Measurements from ENCODE around the gene DNAJC6. TPM values are rescaled to one million over a fixed set of nuclear protein-coding genes. Genes with fewer than 3 reads are reported as not detected.

Gene DNAJC6
- total RNA-seq, 1 experiment from 2014 or later: 3.1 TPM

- CTCF ChIA-PET: interaction anchor here (0.6 kb wide), 1 partner anchor 238 kb away, joined by 4 read pairs; no protein-coding TSS in a partner anchor
- no peak for TF ChIP-seq CTCF (IDR thresholded peaks at IDR 0.05; ENCODE audit: unreplicated experiment)
- Mint-ChIP-seq H3K9me3 (ENCODE audit: low read depth, unreplicated experiment) (peaks cover 4% of the 10 kb centered on the region), H3K36me3 (ENCODE audit: insufficient read depth, unreplicated experiment) (no peaks in the 10 kb centered on the region), H3K27me3 (ENCODE audit: unreplicated experiment) (no peaks in the 10 kb centered on the region), H3K4me3 (ENCODE audit: low read depth, unreplicated experiment) (no peak overlapping the region), H3K27ac (ENCODE audit: unreplicated experiment) (no peak overlapping the region), H3K4me1 (ENCODE audit: low read depth, unreplicated experiment) (no peaks in the 10 kb centered on the region)
- no peak for DNase-seq
- no TSS peak for BruUV-seq (replicated peaks)
- intact Hi-C loops (cut with micrococcal nuclease; ENCODE audit: unreplicated experiment): no loop called here
These were observed 24.7 kb downstream of the DNAJC6 start for GRCh38 chr1:65334081-65334480.

GRCh38 chr1:65339866-65340468, 30.6 kb downstream of the DNAJC6 start:
- no peaks in the 10 kb centered on the region for H3K27me3 Mint-ChIP-seq (ENCODE audit: unreplicated experiment)
- peaks cover 4% of the 10 kb centered on the region for H3K9me3 Mint-ChIP-seq (ENCODE audit: low read depth, unreplicated experiment)
- no peak overlapping the region for H3K27ac Mint-ChIP-seq (ENCODE audit: unreplicated experiment)
- H3K4me1 Mint-ChIP-seq (ENCODE audit: low read depth, unreplicated experiment): peaks cover 25% of the 10 kb centered on the region
- CTCF ChIA-PET: no interaction called here
- no peak overlapping the region for H3K4me3 Mint-ChIP-seq (ENCODE audit: low read depth, unreplicated experiment)
- peak; percentile 63 for DNase-seq
- no TSS peak for BruUV-seq (replicated peaks)
- intact Hi-C loops (cut with micrococcal nuclease; ENCODE audit: unreplicated experiment): no loop called here
- H3K36me3 Mint-ChIP-seq (ENCODE audit: insufficient read depth, unreplicated experiment): no peaks in the 10 kb centered on the region
- TF ChIP-seq CTCF (IDR thresholded peaks at IDR 0.05; ENCODE audit: unreplicated experiment): no peak

GRCh38 chr1:65341381-65341780, 32.0 kb downstream of the DNAJC6 start:
- no TSS peak for BruUV-seq (replicated peaks)
- H3K9me3 Mint-ChIP-seq (ENCODE audit: low read depth, unreplicated experiment): no peaks in the 10 kb centered on the region
- intact Hi-C loops (cut with micrococcal nuclease; ENCODE audit: unreplicated experiment): no loop called here
- H3K27ac Mint-ChIP-seq (ENCODE audit: unreplicated experiment): no peak overlapping the region
- no peak for DNase-seq
- no peak for TF ChIP-seq CTCF (IDR thresholded peaks at IDR 0.05; ENCODE audit: unreplicated experiment)
- H3K4me3 Mint-ChIP-seq (ENCODE audit: low read depth, unreplicated experiment): no peak overlapping the region
- peaks cover 25% of the 10 kb centered on the region for H3K4me1 Mint-ChIP-seq (ENCODE audit: low read depth, unreplicated experiment)
- no peaks in the 10 kb centered on the region for H3K36me3 Mint-ChIP-seq (ENCODE audit: insufficient read depth, unreplicated experiment)
- CTCF ChIA-PET: interaction anchor here (0.6 to 1.2 kb wide), 2 partner anchors 32 to 869 kb away, joined by 3 to 7 read pairs; partner anchors contain the start of gene DNAJC6
- H3K27me3 Mint-ChIP-seq (ENCODE audit: unreplicated experiment): no peaks in the 10 kb centered on the region

GRCh38 chr1:65343286-65343685, 33.9 kb downstream of the DNAJC6 start:
- intact Hi-C loops (cut with micrococcal nuclease; ENCODE audit: unreplicated experiment): no loop called here
- Mint-ChIP-seq H3K27me3 (ENCODE audit: unreplicated experiment) (no peaks in the 10 kb centered on the region), H3K4me3 (ENCODE audit: low read depth, unreplicated experiment) (no peak overlapping the region), H3K9me3 (ENCODE audit: low read depth, unreplicated experiment) (no peaks in the 10 kb centered on the region), H3K4me1 (ENCODE audit: low read depth, unreplicated experiment) (peaks cover 25% of the 10 kb centered on the region), H3K27ac (ENCODE audit: unreplicated experiment) (no peak overlapping the region), H3K36me3 (ENCODE audit: insufficient read depth, unreplicated experiment) (no peaks in the 10 kb centered on the region)
- BruUV-seq (replicated peaks): no TSS peak
- no peak for TF ChIP-seq CTCF (IDR thresholded peaks at IDR 0.05; ENCODE audit: unreplicated experiment)
- no peak for DNase-seq
- CTCF ChIA-PET: no interaction called here

Measured in Calu3 (cell line).